Measurements from ENCODE around the gene CCDC78. TPM values are rescaled to one million over a fixed set of nuclear protein-coding genes. Genes with fewer than 3 reads are reported as not detected.

The CCDC78 gene
- total and polyA plus RNA-seq, 2 of the 13 experiments (the other 11 are each of a cell fraction or from before 2014, with no cell fraction given): 0.53 to 1.5 TPM

GRCh38 chr16:720990-721764 is 5.1 kb downstream of the CCDC78 start, which contains the start of gene ANTKMT (continued):
- TF ChIP-seq ZNF609 (CRISPR knock-in tag; IDR thresholded peaks at IDR 0.05; ENCODE audit: borderline replicate concordance) (0 out of 2 replicates have a peak, but pooled peaks have one; percentile 46), ZNF138 (CRISPR knock-in tag; IDR thresholded peaks at IDR 0.05; ENCODE audit: low read depth) (peak; percentile 57), ZNF205 (CRISPR knock-in tag; IDR thresholded peaks at IDR 0.05) (no peak), ZNF276 (CRISPR knock-in tag; IDR thresholded peaks at IDR 0.05; ENCODE audit: low read depth) (peak; percentile 77; the same call in 1 of the 2 replicates), MED8 (CRISPR knock-in tag; IDR thresholded peaks at IDR 0.05; ENCODE audit: insufficient replicate concordance) (peak; percentile 15), REL (CRISPR knock-in tag; conservative IDR thresholded peaks at IDR 0.05) (peak; percentile 47; the same call in 1 of the 2 replicates), ZFP62 (CRISPR knock-in tag; IDR thresholded peaks at IDR 0.05) (no peak), ONECUT2 (CRISPR knock-in tag; IDR thresholded peaks at IDR 0.05) (no peak), ZNF589 (CRISPR knock-in tag; conservative IDR thresholded peaks at IDR 0.05) (0 out of 2 replicates have a peak, but pooled peaks have one; percentile 77), ZXDC (CRISPR knock-in tag; IDR thresholded peaks at IDR 0.05) (no peak; the same call in 1 of the 2 replicates), GFI1 (CRISPR knock-in tag; IDR thresholded peaks at IDR 0.05; ENCODE audit: borderline replicate concordance) (peak; percentile 43; the same call in 1 of the 2 replicates), CHD2 (IDR thresholded peaks at IDR 0.05; ENCODE audit: low read depth, low read length) (no peak), ZNF670 (CRISPR knock-in tag; IDR thresholded peaks at IDR 0.05; ENCODE audit: borderline replicate concordance) (0 out of 2 replicates have a peak, but pooled peaks have one; percentile 81), KLF15 (CRISPR knock-in tag; IDR thresholded peaks at IDR 0.05; ENCODE audit: borderline replicate concordance) (0 out of 2 replicates have a peak, but pooled peaks have one; percentile 16), ZNF557 (CRISPR knock-in tag; IDR thresholded peaks at IDR 0.05) (peak; percentile 69; the same call in 1 of the 2 replicates)
